ENCODE results near the gene CDH4. TPM values are rescaled to one million over a fixed set of nuclear protein-coding genes. Genes with fewer than 3 reads are reported as not detected.

CDH4 gene
- total and polyA plus RNA-seq, 2 donors: 0.04 to 0.42 TPM

DNA sequence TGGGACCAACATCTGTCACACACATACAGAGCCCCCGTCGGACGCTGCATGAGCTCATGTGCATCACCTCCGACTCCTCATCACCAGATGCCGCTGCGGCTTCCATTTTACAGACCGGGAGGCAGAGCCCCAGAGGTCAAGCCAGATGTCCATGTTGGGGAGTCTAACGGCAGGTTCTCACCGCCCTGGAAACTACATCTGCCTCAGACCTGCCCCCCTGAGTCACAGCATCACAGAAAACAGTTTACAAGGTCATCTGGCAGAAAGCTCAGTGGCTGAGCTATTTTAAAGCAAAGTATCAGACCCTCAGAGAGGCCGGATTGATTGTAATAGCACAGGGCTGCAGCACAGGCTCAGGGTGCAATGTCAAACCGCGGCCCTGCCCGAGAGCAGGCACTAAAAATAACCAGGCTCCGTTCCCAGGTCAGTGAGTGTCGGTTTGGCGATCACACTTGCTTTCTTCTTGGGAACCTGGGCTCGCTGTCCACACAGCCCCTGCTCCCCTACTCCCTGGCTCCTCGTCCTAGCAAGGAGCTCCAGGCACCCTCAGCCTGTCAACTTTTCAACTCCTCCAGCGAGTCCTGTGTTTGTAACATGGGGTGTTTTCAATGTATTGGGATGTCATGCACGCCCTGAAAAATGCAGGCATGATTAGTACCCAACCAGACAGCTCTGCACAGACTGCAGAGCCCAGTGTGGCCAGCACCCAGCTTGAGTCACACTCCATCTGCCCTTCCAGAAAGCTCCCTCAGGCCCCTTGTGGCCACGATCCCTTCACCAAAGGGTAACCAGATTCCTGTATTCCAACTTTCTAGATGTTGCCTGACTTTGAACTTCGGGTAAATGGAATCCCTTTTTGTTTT is 264.5 kb downstream of the CDH4 start:
- Histone ChIP-seq H3K4me1 (ENCODE audit: insufficient read depth) (no peaks in the 10 kb centered on the region), H3K4me3 (ENCODE audit: low read depth, low read length) (no peak overlapping the region), H3K36me3 (ENCODE audit: insufficient read depth) (no peaks in the 10 kb centered on the region), H3K27ac (ENCODE audit: low read depth) (no peak overlapping the region)
- DNase-seq (ENCODE audit: extremely low spot score): no peak
- WGBS: 53% methylated on average over 22 of the region's 22 CpGs

DNA sequence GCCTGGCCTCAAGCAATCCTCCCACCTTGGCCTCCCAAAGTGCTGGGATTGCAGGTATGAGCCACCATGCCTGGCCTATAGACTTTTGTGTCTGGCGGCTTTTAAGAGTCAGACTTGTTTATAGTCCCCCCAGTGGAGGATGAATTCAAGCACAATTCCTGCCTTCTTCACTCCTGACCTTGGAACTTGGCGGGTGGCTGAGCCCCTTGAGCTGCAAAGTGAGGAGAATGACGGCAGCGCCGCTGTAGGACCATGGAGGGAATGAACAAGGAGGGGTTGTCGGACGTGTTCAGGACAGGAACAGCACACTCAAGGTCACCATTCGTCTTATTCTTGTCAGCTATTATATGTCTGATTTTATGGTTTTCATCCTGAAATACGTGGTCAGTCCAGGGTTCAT is 265.4 kb downstream of the CDH4 start:
- Histone ChIP-seq H3K36me3 (ENCODE audit: insufficient read depth) (no peaks in the 10 kb centered on the region), H3K4me3 (ENCODE audit: low read depth, low read length) (no peak overlapping the region), H3K27ac (ENCODE audit: low read depth) (no peak overlapping the region), H3K4me1 (ENCODE audit: insufficient read depth) (no peaks in the 10 kb centered on the region)
- no peak for DNase-seq (ENCODE audit: extremely low spot score)
- WGBS: 72% methylated on average over 9 of the region's 9 CpGs

DNA sequence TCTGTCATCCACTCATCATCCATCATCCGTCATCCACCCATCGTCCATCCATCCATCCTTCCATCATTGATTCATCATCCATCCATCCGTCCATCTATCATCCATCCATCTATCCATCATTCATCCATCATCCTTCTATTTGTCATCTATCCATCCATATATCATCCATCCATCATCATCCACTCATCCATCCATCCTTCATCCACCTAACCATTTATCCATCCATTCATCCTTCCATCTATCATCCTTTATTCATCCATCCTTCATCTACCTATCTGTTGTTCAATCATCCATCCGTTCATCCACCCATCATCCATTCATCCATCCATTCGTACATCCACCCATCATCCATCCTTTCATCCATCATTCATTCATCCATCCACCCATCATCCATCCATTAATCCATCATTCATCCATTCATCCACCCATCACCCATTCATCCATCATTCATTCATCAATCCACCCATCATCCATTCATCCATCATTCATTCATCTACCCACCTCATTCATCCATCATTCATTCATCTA is 266.4 kb downstream of the CDH4 start:
- no peaks in the 10 kb centered on the region for H3K36me3 ChIP-seq (ENCODE audit: insufficient read depth)
- no peaks in the 10 kb centered on the region for H3K4me1 ChIP-seq (ENCODE audit: insufficient read depth)
- WGBS: 93% methylated on average over 5 of the region's 5 CpGs
- H3K27ac ChIP-seq (ENCODE audit: low read depth): no peak overlapping the region
- no peak overlapping the region for H3K4me3 ChIP-seq (ENCODE audit: low read depth, low read length)
- DNase-seq (ENCODE audit: extremely low spot score): no peak

DNA sequence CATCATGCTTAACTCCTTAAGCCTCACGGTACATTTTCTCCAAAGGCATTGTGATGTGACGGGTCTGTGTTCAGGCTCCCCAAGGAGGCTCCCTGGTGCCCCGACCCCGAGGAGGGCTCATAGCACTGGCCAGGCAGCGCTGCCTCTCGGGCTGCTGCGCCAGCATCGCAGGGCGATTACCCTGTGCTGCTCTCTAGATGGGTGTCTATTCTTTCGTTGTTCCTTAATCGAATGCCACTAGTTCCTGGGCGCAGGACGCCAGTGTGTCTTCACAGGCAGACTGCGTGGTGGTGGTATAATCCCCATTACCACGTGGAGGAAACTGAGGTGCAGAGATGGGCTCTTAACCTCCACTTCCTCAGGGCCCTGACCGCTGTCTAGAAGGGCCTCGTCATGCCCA is 267.4 kb downstream of the CDH4 start:
- no peak for DNase-seq (ENCODE audit: extremely low spot score)
- 91% methylated on average over 17 of the region's 17 CpGs for WGBS
- Histone ChIP-seq H3K4me1 (ENCODE audit: insufficient read depth) (no peaks in the 10 kb centered on the region), H3K36me3 (ENCODE audit: insufficient read depth) (no peaks in the 10 kb centered on the region), H3K27ac (ENCODE audit: low read depth) (no peak overlapping the region), H3K4me3 (ENCODE audit: low read depth, low read length) (no peak overlapping the region)

DNA sequence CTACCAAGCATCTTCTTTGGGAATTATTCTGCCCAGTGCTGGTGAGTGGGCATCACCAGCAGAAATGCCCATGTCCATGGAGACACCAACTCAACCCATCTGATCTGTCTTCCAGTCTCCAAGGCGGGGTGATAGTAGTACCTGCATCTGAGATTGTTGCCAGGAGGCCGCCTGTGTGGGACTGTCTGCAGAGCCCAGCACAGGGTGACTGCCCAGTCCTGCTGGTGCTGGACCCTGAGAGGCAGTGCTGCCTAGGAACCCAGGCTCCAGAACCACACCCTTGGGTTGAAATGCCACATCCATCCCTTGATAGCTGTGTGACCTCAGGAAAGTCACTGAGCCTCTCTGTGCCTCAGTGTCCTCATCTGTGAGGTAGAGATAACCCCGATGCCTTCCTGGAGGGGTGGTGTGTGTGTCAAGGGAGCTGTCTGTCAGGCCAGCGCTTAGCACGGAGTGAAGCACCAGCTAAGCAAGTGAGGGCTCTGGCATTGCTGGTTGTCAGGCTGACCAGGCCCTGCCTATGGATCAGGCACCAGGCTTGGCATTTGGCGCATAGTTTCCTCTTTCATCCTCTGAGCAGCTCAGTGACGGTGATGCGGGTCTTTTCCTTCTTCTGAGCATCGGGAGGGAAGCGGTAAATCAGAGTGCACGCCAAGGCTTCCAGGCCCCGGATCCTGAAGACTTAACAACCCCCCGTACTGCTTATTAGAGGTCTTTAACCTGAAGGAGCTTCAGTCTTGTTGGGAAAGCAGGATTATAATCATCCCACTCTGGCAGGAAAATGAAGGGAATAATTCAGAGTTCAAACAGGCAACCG is 268.2 kb downstream of the CDH4 start:
- Histone ChIP-seq H3K36me3 (ENCODE audit: insufficient read depth) (no peaks in the 10 kb centered on the region), H3K4me3 (ENCODE audit: low read depth, low read length) (no peak overlapping the region), H3K27ac (ENCODE audit: low read depth) (no peak overlapping the region), H3K4me1 (ENCODE audit: insufficient read depth) (no peaks in the 10 kb centered on the region)
- DNase-seq (ENCODE audit: extremely low spot score): no peak
- 79% methylated on average over 14 of the region's 14 CpGs for WGBS

DNA sequence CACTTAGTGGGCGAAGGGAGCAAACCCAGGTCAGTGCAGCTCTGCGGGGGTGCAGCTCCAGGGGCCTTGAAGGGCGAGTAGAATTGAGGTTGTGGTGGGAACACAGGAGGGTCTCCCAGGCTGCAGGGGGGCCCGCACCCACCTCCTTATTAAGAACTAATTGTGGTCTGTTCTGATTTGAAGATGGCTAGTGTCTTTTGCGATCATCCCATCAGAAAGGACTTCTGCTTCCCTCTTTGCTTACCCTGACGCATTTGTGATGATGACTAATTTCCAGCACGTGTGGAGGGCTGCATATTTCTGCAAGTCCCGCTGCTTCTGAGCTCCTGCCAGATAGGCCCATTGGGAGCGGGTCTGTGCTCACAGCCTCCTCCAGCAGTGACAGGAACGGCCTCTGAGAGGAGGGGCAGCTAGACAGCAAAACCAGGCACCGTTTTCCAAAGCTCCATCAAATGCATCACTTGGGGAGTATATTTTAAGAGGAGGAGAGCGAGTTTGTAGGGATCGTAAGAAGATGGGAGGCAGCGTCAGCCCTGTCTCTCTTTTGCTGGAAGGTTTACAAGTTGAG is 268.9 kb downstream of the CDH4 start:
- Histone ChIP-seq H3K36me3 (ENCODE audit: insufficient read depth) (no peaks in the 10 kb centered on the region), H3K4me3 (ENCODE audit: low read depth, low read length) (no peak overlapping the region), H3K27ac (ENCODE audit: low read depth) (no peak overlapping the region), H3K4me1 (ENCODE audit: insufficient read depth) (no peaks in the 10 kb centered on the region)
- no peak for DNase-seq (ENCODE audit: extremely low spot score)
- 53% methylated on average over 14 of the region's 14 CpGs for WGBS

DNA sequence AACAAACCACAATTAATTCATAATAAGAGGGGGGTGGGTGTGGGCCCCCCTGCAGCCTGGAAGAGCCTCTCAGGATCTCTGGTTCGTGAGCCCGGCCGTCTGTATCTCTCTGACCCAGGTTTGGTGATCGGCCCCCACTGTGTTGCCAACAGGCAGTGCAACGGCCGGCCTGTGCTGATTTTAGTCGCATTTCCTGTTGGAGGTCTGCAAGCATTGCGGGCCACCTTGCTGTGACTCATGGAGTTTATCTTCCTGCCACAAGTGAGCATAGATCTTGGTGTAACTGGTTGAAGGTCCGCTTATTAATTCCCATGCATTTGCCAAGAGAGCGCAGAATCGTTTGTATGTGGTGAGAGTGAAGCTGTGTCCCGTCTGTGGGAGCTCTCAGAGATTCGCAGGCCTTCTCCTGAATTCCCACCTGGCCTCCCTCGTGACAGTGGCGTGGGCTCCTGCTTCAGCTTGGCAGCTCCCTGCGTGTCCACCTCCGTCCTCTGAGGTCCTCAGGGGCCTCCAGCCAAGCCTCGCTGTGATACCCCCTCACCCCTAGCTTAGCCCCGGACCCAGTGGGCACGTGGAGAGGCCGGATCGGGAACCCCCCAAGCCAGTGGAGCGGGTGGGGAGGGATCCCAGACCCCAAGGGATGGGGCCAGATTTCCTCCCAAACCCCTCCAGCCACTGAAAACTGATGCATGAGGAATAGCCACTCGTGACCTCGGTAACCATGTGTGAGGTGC is 269.8 kb downstream of the CDH4 start:
- no peak overlapping the region for H3K27ac ChIP-seq (ENCODE audit: low read depth)
- H3K4me1 ChIP-seq (ENCODE audit: insufficient read depth): no peaks in the 10 kb centered on the region
- no peaks in the 10 kb centered on the region for H3K36me3 ChIP-seq (ENCODE audit: insufficient read depth)
- DNase-seq (ENCODE audit: extremely low spot score): no peak
- 73% methylated on average over 25 of the region's 25 CpGs for WGBS
- no peak overlapping the region for H3K4me3 ChIP-seq (ENCODE audit: low read depth, low read length)

DNA sequence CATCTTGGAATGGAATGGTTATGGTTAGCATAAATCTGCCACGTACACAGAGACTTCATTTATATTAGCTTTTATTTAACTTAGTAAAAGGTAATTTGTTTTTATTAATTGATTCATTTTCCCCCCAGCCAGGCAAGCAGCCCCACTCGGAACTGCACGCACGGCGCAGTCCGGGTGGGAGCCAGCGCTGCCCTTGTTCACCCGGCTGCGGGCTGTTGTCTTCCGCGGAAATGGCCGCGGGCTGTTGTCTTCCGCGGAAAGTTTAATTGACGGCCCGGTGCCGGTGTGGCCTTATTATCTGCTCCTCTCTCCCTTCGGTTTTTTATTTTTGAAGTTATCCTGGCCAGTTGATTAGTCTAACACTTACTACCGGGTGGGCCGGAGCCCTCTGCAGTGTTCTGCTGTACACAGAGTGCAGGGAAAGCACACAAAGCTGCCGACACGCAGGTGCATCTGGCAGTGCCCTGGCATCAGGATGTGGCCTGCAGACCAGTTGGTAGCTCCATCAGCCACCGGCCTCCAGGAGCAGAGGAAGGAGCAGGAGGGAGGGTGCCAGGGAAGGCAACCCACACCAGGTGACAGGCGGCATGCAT is 270.5 kb downstream of the CDH4 start:
- H3K36me3 ChIP-seq (ENCODE audit: insufficient read depth): no peaks in the 10 kb centered on the region

DNA sequence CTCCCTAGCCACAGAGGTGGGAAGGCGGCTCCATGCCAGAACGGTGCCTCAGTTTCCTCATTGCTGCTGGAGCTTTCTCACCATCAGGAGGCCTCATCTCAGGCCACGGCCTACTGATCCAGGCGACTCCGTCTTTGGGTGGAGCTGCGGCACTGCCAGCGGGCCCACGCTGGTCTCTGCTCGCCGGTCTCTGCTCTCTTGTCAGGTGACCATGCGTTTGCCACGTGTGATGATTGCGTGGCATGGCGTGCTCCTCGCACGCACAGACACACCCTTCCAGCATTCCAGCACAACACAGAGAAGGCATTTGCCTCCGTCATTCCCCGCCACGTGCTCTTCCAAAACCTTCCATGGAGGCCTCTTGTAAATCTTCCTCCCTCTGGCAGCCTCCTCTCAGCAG is 271.1 kb downstream of the CDH4 start:
- Histone ChIP-seq H3K4me1 (ENCODE audit: insufficient read depth) (no peaks in the 10 kb centered on the region), H3K27ac (ENCODE audit: low read depth) (no peak overlapping the region), H3K36me3 (ENCODE audit: insufficient read depth) (no peaks in the 10 kb centered on the region), H3K4me3 (ENCODE audit: low read depth, low read length) (no peak overlapping the region)
- no peak for DNase-seq (ENCODE audit: extremely low spot score)
- WGBS: 89% methylated on average over 19 of the region's 19 CpGs

More for the DNA sequence above, 270.5 kb downstream of the CDH4 start:
- H3K4me1 ChIP-seq (ENCODE audit: insufficient read depth): no peaks in the 10 kb centered on the region
- no peak overlapping the region for H3K4me3 ChIP-seq (ENCODE audit: low read depth, low read length)
- DNase-seq (ENCODE audit: extremely low spot score): no peak
- 88% methylated on average over 25 of the region's 25 CpGs for WGBS
- no peak overlapping the region for H3K27ac ChIP-seq (ENCODE audit: low read depth)

DNA sequence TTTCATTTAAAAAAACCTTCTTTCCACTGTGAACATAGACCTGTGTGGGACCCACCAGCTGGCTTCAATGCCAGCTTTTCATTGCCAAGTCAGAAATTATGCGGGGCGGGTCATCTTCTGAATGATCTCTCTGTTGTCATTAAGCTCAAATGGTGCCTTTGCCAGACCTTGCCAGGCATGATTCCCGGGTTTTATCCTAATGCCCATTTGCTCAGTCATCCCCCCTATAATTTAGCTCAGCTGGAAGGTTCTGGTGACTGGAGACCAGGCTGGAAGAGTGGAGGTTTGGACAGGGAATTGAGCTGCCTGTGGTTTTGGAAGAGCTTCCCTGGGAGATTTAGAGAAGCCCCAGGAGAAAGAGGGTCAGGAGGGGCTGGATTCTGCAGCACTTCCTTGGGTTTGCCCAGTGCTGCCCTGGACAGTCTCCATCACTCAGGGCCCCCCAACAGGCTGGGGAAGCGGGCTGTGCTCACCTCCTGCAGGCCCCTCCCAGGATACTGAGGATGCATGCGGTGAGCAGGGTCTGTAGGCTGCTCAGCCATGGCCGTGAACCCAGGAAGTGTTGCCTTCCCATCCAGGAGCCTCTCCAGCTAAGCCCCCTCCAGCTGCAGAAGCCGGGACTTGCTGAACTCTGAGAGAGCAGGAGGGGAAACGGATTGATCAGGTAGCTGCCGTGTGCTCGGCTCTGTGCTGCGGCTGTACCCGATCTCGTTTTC is 273.0 kb downstream of the CDH4 start:
- no peak overlapping the region for H3K4me3 ChIP-seq (ENCODE audit: low read depth, low read length)
- no peak for DNase-seq (ENCODE audit: extremely low spot score)
- no peak overlapping the region for H3K27ac ChIP-seq (ENCODE audit: low read depth)
- H3K4me1 ChIP-seq (ENCODE audit: insufficient read depth): no peaks in the 10 kb centered on the region
- no peaks in the 10 kb centered on the region for H3K36me3 ChIP-seq (ENCODE audit: insufficient read depth)
- 61% methylated on average over 13 of the region's 13 CpGs for WGBS

DNA sequence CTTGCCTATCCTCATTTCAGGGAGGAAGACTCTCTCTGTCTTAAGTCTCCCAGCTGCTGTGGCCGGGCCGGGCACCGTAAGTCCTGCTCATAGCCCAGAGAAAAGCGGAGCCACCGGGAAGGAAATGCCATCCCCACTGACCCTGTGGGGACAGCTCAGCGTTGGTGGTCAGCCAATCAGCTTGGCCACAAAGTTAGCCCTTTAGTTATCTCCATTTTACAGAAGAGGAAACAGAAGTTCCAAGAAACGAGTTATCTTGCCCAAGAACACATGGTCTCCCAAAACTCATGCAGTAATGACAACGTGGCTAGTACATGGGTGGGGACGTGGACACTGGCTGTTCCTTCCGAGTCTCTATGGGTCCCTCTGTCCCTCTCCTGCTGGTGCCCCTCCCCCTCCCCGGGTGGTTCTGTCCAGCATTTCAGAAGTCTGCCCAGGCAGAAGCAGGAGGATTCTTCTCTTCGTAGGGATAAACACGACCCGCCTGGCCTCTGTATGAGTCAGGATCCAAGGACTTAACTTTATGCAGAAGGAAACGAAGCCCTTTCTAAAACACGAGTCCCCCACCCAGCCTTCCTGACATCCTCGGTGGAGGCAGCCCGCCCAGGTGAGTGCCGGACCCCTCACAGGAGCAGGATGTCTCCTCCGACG is 273.8 kb downstream of the CDH4 start:
- WGBS: 50% methylated on average over 21 of the region's 21 CpGs
- no peak for DNase-seq (ENCODE audit: extremely low spot score)
- H3K36me3 ChIP-seq (ENCODE audit: insufficient read depth): no peaks in the 10 kb centered on the region
- no peak overlapping the region for H3K27ac ChIP-seq (ENCODE audit: low read depth)
- no peak overlapping the region for H3K4me3 ChIP-seq (ENCODE audit: low read depth, low read length)
- no peaks in the 10 kb centered on the region for H3K4me1 ChIP-seq (ENCODE audit: insufficient read depth)

DNA sequence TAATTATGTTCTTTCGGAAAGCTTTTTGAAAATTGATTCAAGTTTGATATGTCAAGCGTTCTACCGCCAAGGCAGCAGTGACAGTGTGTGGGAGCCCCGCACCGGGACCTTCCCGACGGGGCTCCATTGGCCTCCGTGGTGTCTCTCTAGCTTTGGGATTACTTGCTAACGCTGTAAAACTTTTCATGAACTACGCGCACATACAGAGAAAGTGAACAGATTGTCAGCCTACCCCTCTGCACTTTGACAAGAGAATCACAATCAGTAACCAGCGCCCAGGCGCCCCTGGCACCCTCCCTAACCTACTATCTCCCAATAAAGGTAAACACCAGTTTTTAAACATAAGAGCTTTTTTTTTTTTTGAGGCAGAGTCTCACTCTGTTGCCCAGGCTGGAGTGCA is 274.8 kb downstream of the CDH4 start:
- DNase-seq (ENCODE audit: extremely low spot score): no peak
- WGBS: 88% methylated on average over 13 of the region's 13 CpGs
- H3K4me3 ChIP-seq (ENCODE audit: low read depth, low read length): no peak overlapping the region
- H3K4me1 ChIP-seq (ENCODE audit: insufficient read depth): no peaks in the 10 kb centered on the region
- H3K27ac ChIP-seq (ENCODE audit: low read depth): no peak overlapping the region
- H3K36me3 ChIP-seq (ENCODE audit: insufficient read depth): no peaks in the 10 kb centered on the region

Data from urinary bladder (tissue), 4 donors.